ENCODE measurements around the gene HSD17B8.

The HSD17B8 gene

GRCh38 chr6:33166363-33166762, 38.1 kb upstream of the HSD17B8 start:
- Histone ChIP-seq H3K36me3 (ENCODE audit: control insufficient read depth in 1 of 2, insufficient read depth in 2 of 2, low read length in 2 of 2) (no peaks in the 10 kb centered on the region), H3K27me3 (ENCODE audit: low read depth, low read length) (no peaks in the 10 kb centered on the region), H3K4me1 (ENCODE audit: control insufficient read depth in 1 of 2, insufficient read depth in 2 of 2, low read length in 2 of 2) (peaks cover 0 to under 1% of the 10 kb centered on the region in 2 donors), H3K27ac (ENCODE audit: low read length) (no peak overlapping the region), H3K9me3 (ENCODE audit: control insufficient read depth in 1 of 2, low read length in 2 of 2) (no peaks in the 10 kb centered on the region), H3K4me3 (ENCODE audit: low read depth in 1 of 2, low read length in 2 of 2) (no peak overlapping the region)

DNA sequence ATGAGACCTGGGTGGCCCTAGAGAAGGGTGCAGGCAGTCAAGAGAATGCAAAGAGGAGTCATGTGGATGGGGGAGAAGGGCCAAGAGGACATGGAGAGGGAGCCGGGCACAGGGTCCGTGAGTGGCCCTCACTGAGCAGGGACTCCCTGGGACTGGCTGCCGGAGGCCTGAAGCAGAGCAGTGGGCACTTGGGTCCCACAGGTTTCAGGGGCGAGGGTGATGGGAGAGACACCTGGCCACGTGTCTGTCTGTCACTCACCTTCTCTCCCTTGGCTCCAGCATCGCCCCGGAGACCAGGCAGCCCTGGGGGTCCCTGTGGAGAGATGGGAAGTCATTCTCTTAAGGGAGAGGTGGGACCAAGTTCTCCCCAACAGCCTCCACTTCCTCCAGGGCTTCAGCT, 37.6 kb upstream of the HSD17B8 start:
- Histone ChIP-seq H3K4me1 (ENCODE audit: control insufficient read depth in 1 of 2, insufficient read depth in 2 of 2, low read length in 2 of 2) (no peaks in the 10 kb centered on the region), H3K36me3 (ENCODE audit: control insufficient read depth in 1 of 2, insufficient read depth in 2 of 2, low read length in 2 of 2) (no peaks in the 10 kb centered on the region), H3K27me3 (ENCODE audit: low read depth, low read length) (no peaks in the 10 kb centered on the region), H3K27ac (ENCODE audit: low read length) (no peak overlapping the region), H3K4me3 (ENCODE audit: low read depth in 1 of 2, low read length in 2 of 2) (no peak overlapping the region), H3K9me3 (ENCODE audit: control insufficient read depth in 1 of 2, low read length in 2 of 2) (no peaks in the 10 kb centered on the region)

DNA sequence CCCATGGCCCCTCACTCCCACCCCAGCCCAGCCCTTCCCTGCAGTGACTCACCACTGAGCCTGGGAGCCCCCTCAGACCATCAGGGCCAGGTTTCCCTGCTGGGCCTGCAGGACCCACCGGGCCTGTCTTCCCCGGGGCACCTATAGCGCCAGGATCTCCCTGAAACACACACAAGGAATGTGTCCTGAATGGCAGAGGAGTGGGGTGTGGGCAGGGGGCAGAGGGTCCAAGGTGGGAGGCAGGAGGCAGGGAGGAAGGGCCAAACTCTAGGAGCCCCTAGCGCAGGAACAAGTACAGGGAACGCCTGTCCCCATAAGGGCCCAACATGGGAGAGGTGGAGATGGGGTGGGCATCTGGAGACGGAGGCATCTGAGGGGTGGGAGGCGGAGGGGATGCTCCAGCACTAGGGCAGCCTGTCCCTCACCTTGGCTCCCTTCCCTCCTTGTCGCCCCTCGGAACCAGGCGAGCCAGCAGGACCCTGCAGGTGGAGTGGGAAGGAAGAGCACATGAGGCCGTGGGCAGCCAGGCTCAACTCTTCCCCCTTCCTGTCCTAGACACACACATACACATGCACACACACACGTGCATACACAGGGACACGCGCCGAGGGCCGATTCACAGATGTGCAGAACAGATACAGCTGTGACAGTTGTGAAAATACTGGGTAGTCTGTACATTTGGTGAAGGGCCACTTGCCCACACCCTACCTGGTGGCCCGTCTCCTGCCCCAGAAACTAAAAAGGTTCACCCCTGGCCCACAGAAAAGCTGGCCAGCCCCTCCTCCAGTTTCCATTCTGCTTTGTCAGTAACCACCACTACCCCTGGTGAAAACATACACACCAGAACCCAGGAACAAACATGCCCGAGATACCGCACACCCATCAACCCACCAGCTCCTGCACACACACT, 36.8 kb upstream of the HSD17B8 start:
- H3K27me3 ChIP-seq (ENCODE audit: low read depth, low read length), result no peaks in the 10 kb centered on the region
- H3K4me1 ChIP-seq (ENCODE audit: control insufficient read depth in 1 of 2, insufficient read depth in 2 of 2, low read length in 2 of 2), result no peaks in the 10 kb centered on the region
- no peaks in the 10 kb centered on the region for H3K9me3 ChIP-seq (ENCODE audit: control insufficient read depth in 1 of 2, low read length in 2 of 2)
- H3K4me3 ChIP-seq (ENCODE audit: low read depth in 1 of 2, low read length in 2 of 2), result no peak overlapping the region
- no peak overlapping the region for H3K27ac ChIP-seq (ENCODE audit: low read length)
- no peaks in the 10 kb centered on the region for H3K36me3 ChIP-seq (ENCODE audit: control insufficient read depth in 1 of 2, insufficient read depth in 2 of 2, low read length in 2 of 2)

GRCh38 chr6:33168284-33168601, 36.2 kb upstream of the HSD17B8 start:
- no peaks in the 10 kb centered on the region for H3K27me3 ChIP-seq (ENCODE audit: low read depth, low read length)
- H3K9me3 ChIP-seq (ENCODE audit: control insufficient read depth in 1 of 2, low read length in 2 of 2), result no peaks in the 10 kb centered on the region
- no peaks in the 10 kb centered on the region for H3K36me3 ChIP-seq (ENCODE audit: control insufficient read depth in 1 of 2, insufficient read depth in 2 of 2, low read length in 2 of 2)
- H3K4me3 ChIP-seq (ENCODE audit: low read depth in 1 of 2, low read length in 2 of 2), result no peak overlapping the region
- no peak overlapping the region for H3K27ac ChIP-seq (ENCODE audit: low read length)
- no peaks in the 10 kb centered on the region for H3K4me1 ChIP-seq (ENCODE audit: control insufficient read depth in 1 of 2, insufficient read depth in 2 of 2, low read length in 2 of 2)

GRCh38 chr6:33168639-33169038, 35.8 kb upstream of the HSD17B8 start:
- Histone ChIP-seq H3K4me1 (ENCODE audit: control insufficient read depth in 1 of 2, insufficient read depth in 2 of 2, low read length in 2 of 2) (no peaks in the 10 kb centered on the region), H3K4me3 (ENCODE audit: low read depth in 1 of 2, low read length in 2 of 2) (no peak overlapping the region), H3K27me3 (ENCODE audit: low read depth, low read length) (no peaks in the 10 kb centered on the region), H3K9me3 (ENCODE audit: control insufficient read depth in 1 of 2, low read length in 2 of 2) (no peaks in the 10 kb centered on the region), H3K36me3 (ENCODE audit: control insufficient read depth in 1 of 2, insufficient read depth in 2 of 2, low read length in 2 of 2) (no peaks in the 10 kb centered on the region), H3K27ac (ENCODE audit: low read length) (no peak overlapping the region)

DNA sequence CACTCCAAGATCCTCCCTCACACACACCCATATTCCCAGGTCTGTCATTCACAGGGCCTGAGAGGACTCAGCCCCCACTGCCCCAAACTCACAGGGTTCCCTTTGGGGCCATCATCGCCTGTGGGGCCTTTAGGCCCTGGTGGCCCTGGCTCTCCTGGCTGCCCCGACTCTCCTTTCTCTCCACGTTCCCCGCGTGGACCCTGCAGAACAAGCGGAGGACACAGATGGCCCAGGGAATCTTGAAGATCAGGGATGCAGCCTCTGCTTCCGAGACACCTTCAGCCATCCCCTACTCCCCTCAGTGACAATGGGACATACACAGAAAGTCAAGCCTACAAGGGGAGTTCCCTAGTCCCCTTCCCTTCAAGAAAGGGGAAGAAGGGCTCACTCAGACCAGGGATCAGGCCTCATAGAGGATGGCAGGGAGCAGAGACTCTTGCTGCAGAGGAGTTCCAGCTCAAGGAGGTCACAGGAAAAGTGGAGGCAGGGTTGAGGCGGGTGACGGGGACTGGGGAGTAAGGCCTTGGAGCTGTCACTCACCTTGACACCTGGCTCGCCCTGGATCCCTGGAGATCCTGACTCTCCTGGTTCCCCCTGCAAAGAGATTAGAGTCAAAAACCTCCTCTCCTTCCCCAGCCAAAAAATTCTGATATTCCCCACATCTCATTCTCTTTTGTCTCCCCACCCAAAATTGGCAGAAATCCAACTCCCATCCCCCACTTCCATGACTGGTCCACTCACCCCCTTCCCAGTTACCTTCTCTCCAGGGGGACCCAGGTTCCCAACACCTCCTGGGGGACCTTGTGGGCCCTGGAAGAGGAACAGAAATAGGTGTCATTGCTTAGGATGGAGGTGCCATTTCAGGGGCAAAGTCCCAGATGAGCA, 34.9 kb upstream of the HSD17B8 start:
- no peaks in the 10 kb centered on the region for H3K27me3 ChIP-seq (ENCODE audit: low read depth, low read length)
- no peaks in the 10 kb centered on the region for H3K36me3 ChIP-seq (ENCODE audit: control insufficient read depth in 1 of 2, insufficient read depth in 2 of 2, low read length in 2 of 2)
- no peaks in the 10 kb centered on the region for H3K9me3 ChIP-seq (ENCODE audit: control insufficient read depth in 1 of 2, low read length in 2 of 2)
- no peaks in the 10 kb centered on the region for H3K4me1 ChIP-seq (ENCODE audit: control insufficient read depth in 1 of 2, insufficient read depth in 2 of 2, low read length in 2 of 2)
- H3K27ac ChIP-seq (ENCODE audit: low read length), result no peak overlapping the region
- no peak overlapping the region for H3K4me3 ChIP-seq (ENCODE audit: low read depth in 1 of 2, low read length in 2 of 2)

- Histone ChIP-seq H3K36me3 (ENCODE audit: control insufficient read depth in 1 of 2, insufficient read depth in 2 of 2, low read length in 2 of 2) (no peaks in the 10 kb centered on the region), H3K27me3 (ENCODE audit: low read depth, low read length) (no peaks in the 10 kb centered on the region), H3K9me3 (ENCODE audit: control insufficient read depth in 1 of 2, low read length in 2 of 2) (no peaks in the 10 kb centered on the region), H3K4me3 (ENCODE audit: low read depth in 1 of 2, low read length in 2 of 2) (no peak overlapping the region), H3K27ac (ENCODE audit: low read length) (no peak overlapping the region), H3K4me1 (ENCODE audit: control insufficient read depth in 1 of 2, insufficient read depth in 2 of 2, low read length in 2 of 2) (no peaks in the 10 kb centered on the region)
Observed at GRCh38 chr6:33170176-33171015, 34.1 kb upstream of the HSD17B8 start.

DNA sequence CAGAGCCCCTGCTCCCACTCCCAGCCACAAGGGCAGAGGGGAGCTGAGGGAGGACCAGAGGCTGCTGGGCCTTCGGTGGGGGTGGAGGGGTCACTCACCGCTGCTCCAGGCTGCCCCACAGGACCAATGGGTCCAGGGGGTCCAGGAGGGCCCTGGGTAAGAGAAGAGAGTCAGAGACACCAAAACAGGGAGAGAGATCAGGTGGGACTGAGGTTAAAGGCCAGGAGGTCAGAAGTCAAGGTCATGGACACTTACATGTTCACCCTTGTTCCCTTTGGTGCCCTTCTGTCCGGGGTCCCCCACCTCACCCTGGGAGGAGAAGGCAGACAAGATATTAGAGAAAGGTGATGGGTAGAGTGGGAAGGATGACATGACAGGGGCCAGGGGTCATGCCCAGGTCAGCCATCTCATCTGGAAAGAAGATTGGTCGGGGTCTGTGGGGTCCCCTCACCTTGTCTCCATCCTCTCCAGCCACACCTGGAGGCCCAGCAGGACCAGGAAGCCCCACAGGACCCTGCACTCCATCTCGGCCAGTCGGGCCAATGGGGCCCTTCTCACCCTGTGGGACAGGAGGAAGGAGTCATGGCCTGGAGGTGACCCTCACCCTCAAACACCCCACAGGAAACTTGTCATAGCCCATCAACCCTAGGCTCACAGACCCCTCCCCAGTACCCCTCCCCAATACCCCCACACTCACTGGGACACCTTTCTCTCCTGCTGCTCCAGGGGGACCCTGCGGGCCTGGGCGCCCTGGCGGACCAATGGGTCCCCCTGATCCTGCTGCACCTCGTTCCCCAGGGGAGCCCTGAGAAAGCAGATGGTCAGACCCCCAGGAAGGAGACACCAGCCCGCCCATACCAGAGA, 33.2 kb upstream of the HSD17B8 start:
- Histone ChIP-seq H3K9me3 (ENCODE audit: control insufficient read depth in 1 of 2, low read length in 2 of 2) (no peaks in the 10 kb centered on the region), H3K27me3 (ENCODE audit: low read depth, low read length) (no peaks in the 10 kb centered on the region), H3K27ac (ENCODE audit: low read length) (no peak overlapping the region), H3K36me3 (ENCODE audit: control insufficient read depth in 1 of 2, insufficient read depth in 2 of 2, low read length in 2 of 2) (no peaks in the 10 kb centered on the region), H3K4me1 (ENCODE audit: control insufficient read depth in 1 of 2, insufficient read depth in 2 of 2, low read length in 2 of 2) (no peaks in the 10 kb centered on the region), H3K4me3 (ENCODE audit: low read depth in 1 of 2, low read length in 2 of 2) (no peak overlapping the region)

DNA sequence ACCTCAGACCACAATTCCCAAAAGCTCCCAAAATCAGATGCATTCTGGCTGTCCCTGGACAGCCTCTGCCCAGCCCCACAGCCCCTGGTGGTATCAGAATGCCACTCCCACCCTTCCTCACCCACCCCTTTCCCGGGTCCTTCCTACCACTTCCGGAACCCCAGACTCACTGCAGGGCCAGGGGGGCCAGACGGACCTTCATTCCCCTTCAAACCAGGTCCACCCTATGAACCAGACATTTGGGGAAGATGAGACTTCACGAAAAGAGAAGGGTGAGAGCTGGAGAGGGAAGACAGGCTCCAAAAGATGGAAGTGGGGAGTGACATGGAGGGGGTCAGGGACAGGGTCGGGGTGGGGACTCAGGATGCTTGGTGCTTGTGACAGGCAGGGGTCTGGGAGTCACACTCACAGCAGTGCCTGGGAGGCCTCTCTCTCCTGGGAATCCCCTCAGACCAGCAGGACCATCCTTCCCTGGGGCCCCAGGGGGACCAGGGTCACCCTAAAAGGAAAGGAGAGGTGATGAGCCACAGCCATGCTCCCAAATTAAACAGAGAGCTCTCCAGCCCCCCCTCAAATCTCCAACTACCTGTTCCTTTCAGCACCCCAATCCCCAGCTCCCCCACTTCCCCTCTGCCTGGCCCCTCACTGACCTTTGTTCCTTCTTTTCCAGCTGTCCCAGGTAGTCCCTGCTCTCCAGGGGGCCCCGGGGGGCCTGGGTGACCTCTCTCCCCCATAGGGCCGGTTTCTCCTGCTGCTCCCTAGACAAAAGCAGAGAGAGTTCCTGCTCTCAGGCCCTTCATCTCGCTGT, 32.4 kb upstream of the HSD17B8 start:
- no peak overlapping the region for H3K27ac ChIP-seq (ENCODE audit: low read length)

More for the DNA sequence above, 32.4 kb upstream of the HSD17B8 start:
- H3K36me3 ChIP-seq (ENCODE audit: control insufficient read depth in 1 of 2, insufficient read depth in 2 of 2, low read length in 2 of 2), result no peaks in the 10 kb centered on the region
- H3K27me3 ChIP-seq (ENCODE audit: low read depth, low read length), result no peaks in the 10 kb centered on the region
- no peaks in the 10 kb centered on the region for H3K9me3 ChIP-seq (ENCODE audit: control insufficient read depth in 1 of 2, low read length in 2 of 2)
- H3K4me1 ChIP-seq (ENCODE audit: control insufficient read depth in 1 of 2, insufficient read depth in 2 of 2, low read length in 2 of 2), result no peaks in the 10 kb centered on the region
- no peak overlapping the region for H3K4me3 ChIP-seq (ENCODE audit: low read depth in 1 of 2, low read length in 2 of 2)
